K562 (cell line): Measurements from ENCODE around the gene JSRP1. TPM values are rescaled to one million over a fixed set of nuclear protein-coding genes. Genes with fewer than 3 reads are reported as not detected.

Experiments
- ATAC-seq: fragments of 200-7000 bp; cut with Tn5 transposase; 3 replicates; pipeline ENCODE4 v1.9.1; 2020; ENCODE audit warnings: moderate library complexity
- BruUV-seq: library from RNA; stranded (reverse); fragments of 400-500 nt; replicated peaks from 2 replicates; lab custom pipeline; 2021; lab: Mats Ljungman, UMichigan
- CTCF ChIA-PET: fragments of 300-600 bp; formaldehyde crosslinking; extraction: SDS; loops from one replicate; lab custom pipeline; 2021; ENCODE audit warnings: low intra/inter-chr PET ratio; lab: Yijun Ruan, JAX
- POLR2A ChIA-PET: fragments of 300-600, 350-650 bp; sonication (Branson Sonifier 250); formaldehyde crosslinking; extraction: SDS; loops from one replicate; lab custom pipeline; 2021; ENCODE audit warnings: antibody characterized with exemption, inconsistent platforms; lab: Yijun Ruan, JAX
- DNase-seq, 4 experiments: peaks; one replicate each; pipeline versions ENCODE4 v3.0.0 to v3.0.0-alpha.2; 2011 to 2018; ENCODE audit warnings: low spot score in 3 of 4, mixed read lengths in 3 of 4; ENCODE audit errors: extremely low read depth in 1 of 4
- FAIRE-seq: peaks from 2 replicates; lab custom pipeline; 2011; peaks lifted over from hg19 to GRCh38; lab: Jason Lieb, UNC
- H2AFZ ChIP-seq: 2 replicates; pipeline ENCODE4 v1.6.0; 2011; ENCODE audit warnings: low read depth, low read length, control low read depth, inconsistent platforms
- H3K27ac ChIP-seq: fragments of 200-600 bp; 3 replicates; pipeline ENCODE4 v1.8.0; 2011; ENCODE audit warnings: low read depth, mild to moderate bottlenecking, control low read depth, inconsistent platforms, low read length, moderate library complexity, mixed read lengths; ENCODE audit errors: extremely low read depth
- H3K27me3 ChIP-seq, 2 experiments: fragments of 300-600 bp in 1 of 2; 2 replicates in 1 of 2; 3 replicates in 1 of 2; pipeline versions ENCODE4 v1.6.0 to v1.8.0; 2011; ENCODE audit warnings: inconsistent platforms in 2 of 2, low read length in 2 of 2, mild to moderate bottlenecking in 1 of 2, mixed read lengths in 1 of 2, moderate library complexity in 1 of 2; ENCODE audit not compliant: control insufficient read depth in 2 of 2, insufficient read depth in 2 of 2
- H3K36me3 ChIP-seq: fragments of 300-600 bp; 3 replicates; pipeline ENCODE4 v1.8.0; 2011; ENCODE audit warnings: mild to moderate bottlenecking, low read length, inconsistent platforms; ENCODE audit not compliant: control insufficient read depth, insufficient read depth
- H3K4me1 ChIP-seq, 2 experiments: fragments of 200-600 bp in 1 of 2; replicated peaks in 1 of 2; 2 replicates in 1 of 2; 3 replicates in 1 of 2; pipeline versions ENCODE4 v1.5.1 to v1.8.0; 2011; ENCODE audit warnings: inconsistent platforms in 2 of 2, low read length in 2 of 2, mild to moderate bottlenecking in 1 of 2, mixed read lengths in 1 of 2, moderate library complexity in 1 of 2; ENCODE audit not compliant: control insufficient read depth in 2 of 2, insufficient read depth in 2 of 2
- H3K4me2 ChIP-seq: 2 replicates; pipeline ENCODE4 v1.6.1; 2011; ENCODE audit warnings: low read length, control low read depth, inconsistent platforms, mixed read lengths; ENCODE audit not compliant: insufficient read depth
- H3K4me3 ChIP-seq: fragments of 200-600 bp; sonication (generic), shearing (Covaris generic); 2 replicates; pipeline ENCODE4 v1.5.1; 2016; ENCODE audit warnings: control low read depth, inconsistent platforms
- H3K79me2 ChIP-seq: fragments of 200-600 bp; 3 replicates; pipeline ENCODE4 v1.8.0; 2011; ENCODE audit warnings: low read length, inconsistent platforms; ENCODE audit not compliant: control insufficient read depth, insufficient read depth
- H3K9ac ChIP-seq, 2 experiments: 2 replicates each; pipeline versions ENCODE4 v1.6.0 to v1.6.1; 2011; ENCODE audit warnings: low read depth in 2 of 2, low read length in 2 of 2, control low read depth in 1 of 2, inconsistent platforms in 1 of 2, mild to moderate bottlenecking in 1 of 2, mixed read lengths in 1 of 2; ENCODE audit not compliant: insufficient read depth in 1 of 2
- H3K9me1 ChIP-seq: one replicate; pipeline ENCODE4 v1.6.0; 2011; ENCODE audit warnings: inconsistent platforms, mild to moderate bottlenecking, low read length, moderate library complexity; ENCODE audit not compliant: control insufficient read depth, insufficient read depth
- H3K9me3 ChIP-seq: replicated peaks from 2 replicates; pipeline ENCODE4 v1.5.1; 2011; ENCODE audit warnings: low read depth, low read length, inconsistent platforms; ENCODE audit not compliant: control insufficient read depth, insufficient read depth
- H4K20me1 ChIP-seq: replicated peaks from 2 replicates; pipeline ENCODE4 v1.6.1; 2011; ENCODE audit warnings: low read length, inconsistent platforms, mixed read lengths; ENCODE audit not compliant: control insufficient read depth, insufficient read depth
- GATAD2B ChIP-seq: fragments of 450-650 bp; IDR thresholded peaks from 2 replicates; pipeline ENCODE4 v1.6.1; 2017; ENCODE audit warnings: mild to moderate bottlenecking, borderline replicate concordance
- NFE2L1 ChIP-seq: fragments of 450-650 bp; IDR thresholded peaks from 2 replicates; pipeline ENCODE4 v1.6.1; 2016; ENCODE audit warnings: missing genetic modification characterization, low read depth, mild to moderate bottlenecking, missing compliant biosample characterization, moderate library complexity, borderline replicate concordance
- NRF1 ChIP-seq, 2 experiments: fragments of 450-650 bp; IDR thresholded peaks in 1 of 2; conservative IDR thresholded peaks in 1 of 2; 2 replicates each; pipeline ENCODE4 v1.6.1; 2014; ENCODE audit warnings: mild to moderate bottlenecking in 2 of 2
- POLR2AphosphoS5 ChIP-seq: IDR thresholded peaks from 2 replicates; pipeline ENCODE4 v1.6.1; 2011; ENCODE audit warnings: mild to moderate bottlenecking, low read depth, low read length, moderate library complexity; ENCODE audit not compliant: control insufficient read depth, insufficient read depth
- SRSF1 ChIP-seq: fragments of 200-400 bp; formaldehyde crosslinking; IDR thresholded peaks from 2 replicates; pipeline ENCODE4 v1.6.1; 2017; ENCODE audit warnings: mild to moderate bottlenecking, low read depth, low read length, moderate library complexity
- SRSF3 ChIP-seq: fragments of 200-400 bp; formaldehyde crosslinking; IDR thresholded peaks from 2 replicates; pipeline ENCODE4 v1.6.1; 2016; ENCODE audit warnings: mild to moderate bottlenecking, low read length, moderate library complexity; ENCODE audit not compliant: insufficient read depth
- TFAM ChIP-seq: fragments of 250-450 bp; sonication (Bioruptor Pico); conservative IDR thresholded peaks from 2 replicates; pipeline ENCODE4 v1.5.0; 2021; ENCODE audit warnings: mild to moderate bottlenecking, moderate library complexity
- ZFX ChIP-seq: sonication (generic); formaldehyde crosslinking; IDR thresholded peaks from 2 replicates; pipeline ENCODE4 v1.8.0; 2022; ENCODE audit warnings: mild to moderate bottlenecking, missing genetic modification reagents, moderate library complexity
- ZNF766 ChIP-seq: fragments of 200-800 bp; sonication (Bioruptor generic); conservative IDR thresholded peaks from 2 replicates; pipeline ENCODE4 v1.6.1; 2016; ENCODE audit warnings: missing genetic modification characterization, missing compliant biosample characterization
- WGBS: fragments of 100-300 bp; shearing (Covaris generic); methylation state at CpG from one replicate; pipeline ENCODE4 v1.1.6; 2016; ENCODE audit warnings: low coverage, mixed read lengths; ENCODE audit not compliant: insufficient coverage; ENCODE audit errors: missing lambda C conversion rate; 5-methylcytosine and 5-hydroxymethylcytosine counted together
- in situ Hi-C: fragments of 300-500 bp; cut with MboI; formaldehyde crosslinking; loops from 4 replicates; pipeline ENCODE4 v1.15.0; 2018; ENCODE audit warnings: inconsistent platforms, mixed read lengths
- intact Hi-C: fragments of 100-400 bp; cut with micrococcal nuclease; formaldehyde crosslinking; loops from 2 replicates; pipeline ENCODE4 v1.14.2; 2022
- polyA plus RNA-seq, 8 experiments: library from polyadenylated mRNA; depleted of rRNA in 4 of 8; stranded (reverse) in 5 of 8; unstranded in 3 of 8; fragments of >200 nt; fragmentation: Nextera tagmentation in 2 of 8; fragmentation: Illumina TruSeq in 1 of 8; extraction: Ambion mirVana in 2 of 8; extraction: Trizol in 1 of 8; gene quantifications; 2 replicates each; pipeline versions ENCODE4 v1.2.1 to v1.2.3, GENCODE V29; 2011 to 2014; ENCODE audit warnings: inconsistent platforms in 1 of 8, missing spikeins in 1 of 8
- total RNA-seq, 7 experiments: library from RNA; depleted of rRNA in 6 of 7; stranded (reverse); fragments of >200 nt in 6 of 7; fragmentation: Illumina TruSeq in 2 of 7; extraction: Trizol in 2 of 7; gene quantifications; 2 replicates each; pipeline versions ENCODE4 v1.2.1 to v1.2.3, GENCODE V29; 2011 to 2021; ENCODE audit warnings: low replicate concordance in 1 of 7
- TF ChIP-seq, protein P1 (sequence below): sonication (generic); formaldehyde crosslinking; IDR thresholded peaks from 2 replicates; pipeline ENCODE4 v1.8.1; 2023; ENCODE audit warnings: mild to moderate bottlenecking, missing genetic modification reagents

JSRP1 gene
- total and polyA plus RNA-seq, 9 of the 15 experiments (the other 6 are each of a cell fraction or from before 2014, with no cell fraction given), result 0.08 to 1.2 (median 0.51) TPM; not detected in 4

DNA sequence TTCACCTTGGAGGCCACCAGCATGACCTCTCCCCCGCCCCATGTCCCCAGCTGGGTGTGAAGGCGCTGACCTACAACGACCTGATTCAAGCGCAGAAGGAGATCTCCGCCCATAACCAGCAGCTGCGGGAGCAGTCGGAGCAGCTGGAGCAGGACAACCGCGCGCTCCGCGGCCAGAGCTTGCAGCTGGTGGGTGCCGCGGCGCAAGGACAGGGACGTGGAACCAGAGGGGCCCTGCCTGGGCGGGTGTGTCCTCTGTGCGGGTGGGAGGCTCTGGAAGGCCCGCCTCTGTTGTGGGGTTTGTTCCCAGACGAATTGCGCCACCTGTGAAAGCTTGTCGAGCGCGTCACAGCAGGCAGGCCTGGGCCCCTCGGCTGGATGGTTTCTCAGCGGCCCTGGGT, 42.4 kb downstream of the JSRP1 start:
- H3K79me2 ChIP-seq, result no peaks in the 10 kb centered on the region
- H3K4me1 ChIP-seq, result peaks cover 0 to 43% of the 10 kb centered on the region in 2 experiments; a peak in 3 of 5 replicates
- ATAC-seq (no peak), DNase-seq (no peak), FAIRE-seq (no peak)
- H3K9ac ChIP-seq, result peak overlapping the region in 1 of 2 experiments; percentile 64; a peak in 1 of 4 replicates
- H3K27me3 ChIP-seq, result no peaks in the 10 kb centered on the region
- no peak overlapping the region for H3K4me2 ChIP-seq
- H3K9me1 ChIP-seq, result no peaks in the 10 kb centered on the region
- H3K36me3 ChIP-seq, result peaks cover 95% of the 10 kb centered on the region; the same call in 2 of the 3 replicates
- no peaks in the 10 kb centered on the region for H3K9me3 ChIP-seq
- POLR2A ChIA-PET, result interaction anchor here (0.8 to 1.2 kb wide), 2 partner anchors 16 to 21 kb away, joined by 3 to 8 read pairs; no protein-coding TSS in a partner anchor
- intact Hi-C loops, result no loop called here
- in situ Hi-C loops, result no loop called here
- TF ChIP-seq ZNF766 (CRISPR knock-in tag), result no peak
- TF ChIP-seq POLR2AphosphoS5, result peak; percentile 14; the same call in 1 of the 2 replicates
- TF ChIP-seq ZFX (CRISPR knock-in tag), result peak; percentile 6; the same call in 1 of the 2 replicates
- no peak for TF ChIP-seq NRF1 (conservative IDR thresholded peaks at IDR 0.05 in 1 of 2, IDR thresholded peaks at IDR 0.05 in 1 of 2)
- TF ChIP-seq, protein P1, sequence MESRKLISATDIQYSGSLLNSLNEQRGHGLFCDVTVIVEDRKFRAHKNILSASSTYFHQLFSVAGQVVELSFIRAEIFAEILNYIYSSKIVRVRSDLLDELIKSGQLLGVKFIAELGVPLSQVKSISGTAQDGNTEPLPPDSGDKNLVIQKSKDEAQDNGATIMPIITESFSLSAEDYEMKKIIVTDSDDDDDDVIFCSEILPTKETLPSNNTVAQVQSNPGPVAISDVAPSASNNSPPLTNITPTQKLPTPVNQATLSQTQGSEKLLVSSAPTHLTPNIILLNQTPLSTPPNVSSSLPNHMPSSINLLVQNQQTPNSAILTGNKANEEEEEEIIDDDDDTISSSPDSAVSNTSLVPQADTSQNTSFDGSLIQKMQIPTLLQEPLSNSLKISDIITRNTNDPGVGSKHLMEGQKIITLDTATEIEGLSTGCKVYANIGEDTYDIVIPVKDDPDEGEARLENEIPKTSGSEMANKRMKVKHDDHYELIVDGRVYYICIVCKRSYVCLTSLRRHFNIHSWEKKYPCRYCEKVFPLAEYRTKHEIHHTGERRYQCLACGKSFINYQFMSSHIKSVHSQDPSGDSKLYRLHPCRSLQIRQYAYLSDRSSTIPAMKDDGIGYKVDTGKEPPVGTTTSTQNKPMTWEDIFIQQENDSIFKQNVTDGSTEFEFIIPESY, result peak; percentile 78
- TF ChIP-seq GATAD2B, result no peak
- no peak for TF ChIP-seq TFAM
- no peak for TF ChIP-seq NFE2L1
- no peak for TF ChIP-seq SRSF3
- no peak for TF ChIP-seq SRSF1
- no TSS peak for BruUV-seq
- H2AFZ ChIP-seq, result no peak overlapping the region
- 94% methylated on average over 5 of the region's 26 CpGs for WGBS
- no peak overlapping the region for H3K4me3 ChIP-seq
- 0 out of 2 replicates have a peak, but pooled peaks cover 9% of the 10 kb centered on the region for H4K20me1 ChIP-seq
- CTCF ChIA-PET, result no interaction called here
- H3K27ac ChIP-seq, result no peak overlapping the region
